Body of pancreas (tissue), 4 donors: ENCODE data around the gene TLCD3B. TPM values are rescaled to one million over a fixed set of nuclear protein-coding genes. Genes with fewer than 3 reads are reported as not detected.

Source experiments
- ATAC-seq: fragments of 150-250 bp; one replicate; pipeline ENCODE4 v1.9.1; 2016
- DNase-seq, 4 donors: peaks; one replicate each; pipeline ENCODE4 v3.0.0-alpha.2; 2019
- H3K27ac ChIP-seq, 4 donors: fragments of 200-600 bp; sonication (generic); 1 replicate in 3 of 4; 2 replicates in 1 of 4; pipeline versions ENCODE4 v1.5.1 to v1.6.1; 2016 to 2019; ENCODE audit warnings: mild to moderate bottlenecking in 1 of 4, mixed read lengths in 1 of 4, moderate library complexity in 1 of 4
- H3K27me3 ChIP-seq, 2 donors: fragments of 200-600 bp; sonication (generic); one replicate each; pipeline ENCODE4 v1.6.0; 2016; ENCODE audit warnings: mild to moderate bottlenecking in 1 of 2
- H3K36me3 ChIP-seq, 2 donors: fragments of 200-600 bp; sonication (generic); replicated peaks in 1 of 2; 2 replicates each; pipeline ENCODE4 v1.5.1; 2016; ENCODE audit warnings: low read depth in 2 of 2; ENCODE audit not compliant: insufficient read depth in 1 of 2
- H3K4me1 ChIP-seq: fragments of 200-600 bp; sonication (generic); one replicate; pipeline ENCODE4 v1.6.0; 2016
- H3K4me3 ChIP-seq, 2 donors: fragments of 200-600 bp; sonication (generic); 1 replicate in 1 of 2; 2 replicates in 1 of 2; pipeline ENCODE4 v1.5.1; 2016 to 2019
- H3K9me3 ChIP-seq, 3 donors: fragments of 200-600 bp; sonication (generic); 1 replicate in 2 of 3; 2 replicates in 1 of 3; pipeline ENCODE4 v1.5.1; 2016
- CTCF ChIP-seq, 7 experiments: fragments of 450-650 bp in 4 of 7; fragments of 200-600 bp in 3 of 7; sonication (generic) in 3 of 7; IDR thresholded peaks; one replicate each; pipeline ENCODE4 v1.5.1; 2016 to 2019; ENCODE audit warnings: antibody characterized with exemption in 7 of 7
- POLR2A ChIP-seq, 3 donors: fragments of 450-650 bp; IDR thresholded peaks; one replicate each; pipeline ENCODE4 v1.6.1; 2016; ENCODE audit warnings: antibody characterized with exemption in 3 of 3, mild to moderate bottlenecking in 2 of 3
- WGBS, 2 donors: methylation state at CpG; one replicate each; pipeline ENCODE4 v1.1.5; 2017; 5-methylcytosine and 5-hydroxymethylcytosine counted together
- intact Hi-C: fragments of 100-400 bp; cut with DNase I; formaldehyde crosslinking; loops from one replicate; pipeline ENCODE4 v1.15.1; 2023
- total RNA-seq, 2 donors: library from RNA; depleted of rRNA; stranded (reverse); fragments of >200 nt; gene quantifications; one replicate each; pipeline ENCODE4 v1.1.0, GENCODE V29; 2016

The TLCD3B gene
- total RNA-seq, 2 donors from 2014 or later = not detected

DNA sequence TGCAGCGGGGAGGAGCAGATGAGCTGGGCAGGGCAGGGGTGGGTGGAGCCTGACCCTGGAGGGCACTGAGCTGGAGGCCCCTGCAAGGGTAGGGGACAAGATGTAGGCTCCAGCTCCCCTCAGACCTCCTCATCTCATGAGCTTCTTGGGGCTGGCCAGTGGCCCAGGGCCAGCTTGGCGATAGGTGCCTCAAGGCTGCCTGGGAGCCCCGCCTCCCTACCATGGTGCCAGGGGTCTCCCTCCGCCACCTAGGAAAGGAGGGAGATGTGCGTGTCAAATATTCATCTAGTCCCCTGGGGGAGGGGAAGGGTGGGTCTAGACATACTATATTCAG, 39.5 kb downstream of the TLCD3B start:
- H3K27me3 ChIP-seq = no peaks in the 10 kb centered on the region
- no peaks in the 10 kb centered on the region for H3K9me3 ChIP-seq
- peaks cover 15% of the 10 kb centered on the region for H3K4me1 ChIP-seq
- intact Hi-C loops = no loop called here
- ATAC-seq (no peak), DNase-seq (no peak)
- peaks cover 0 to 8% of the 10 kb centered on the region in 2 donors for H3K36me3 ChIP-seq
- WGBS, 2 donors = 74% methylated on average over 5 of the region's 5 CpGs; no CpG with 5 or more reads in 1 of the 2 donors
- no peak overlapping the region for H3K4me3 ChIP-seq
- TF ChIP-seq POLR2A (IDR thresholded peaks at IDR 0.05) (no peak), CTCF (IDR thresholded peaks at IDR 0.05) (no peak)
- no peak overlapping the region for H3K27ac ChIP-seq

DNA sequence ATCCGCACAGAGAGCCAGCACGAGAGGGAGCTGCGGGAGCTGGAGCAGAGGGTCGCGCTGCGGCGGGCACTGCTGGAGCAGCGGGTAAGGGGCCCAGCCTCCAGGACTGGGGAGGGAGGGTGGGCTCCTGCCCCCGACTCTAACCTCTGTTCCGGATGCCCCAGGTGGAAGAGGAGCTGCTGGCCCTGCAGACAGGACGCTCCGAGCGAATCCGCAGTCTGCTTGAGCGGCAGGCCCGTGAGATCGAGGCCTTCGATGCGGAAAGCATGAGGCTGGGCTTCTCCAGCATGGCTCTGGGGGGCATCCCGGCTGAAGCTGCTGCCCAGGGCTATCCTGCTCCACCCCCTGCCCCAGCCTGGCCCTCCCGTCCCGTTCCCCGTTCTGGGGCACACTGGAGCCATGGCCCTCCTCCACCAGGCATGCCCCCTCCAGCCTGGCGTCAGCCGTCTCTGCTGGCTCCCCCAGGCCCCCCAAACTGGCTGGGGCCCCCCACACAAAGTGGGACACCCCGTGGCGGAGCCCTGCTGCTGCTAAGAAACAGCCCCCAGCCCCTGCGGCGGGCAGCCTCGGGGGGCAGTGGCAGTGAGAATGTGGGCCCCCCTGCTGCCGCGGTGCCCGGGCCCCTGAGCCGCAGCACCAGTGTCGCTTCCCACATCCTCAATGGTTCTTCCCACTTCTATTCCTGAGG, 40.0 kb downstream of the TLCD3B start:
- ATAC-seq (no peak), DNase-seq (no peak)
- Histone ChIP-seq H3K4me3 (no peak overlapping the region), H3K27ac (no peak overlapping the region), H3K27me3 (no peaks in the 10 kb centered on the region), H3K36me3 (peaks cover 5 to 12% of the 10 kb centered on the region in 2 donors), H3K4me1 (peaks cover 14% of the 10 kb centered on the region), H3K9me3 (no peaks in the 10 kb centered on the region)
- intact Hi-C loops = no loop called here
- TF ChIP-seq POLR2A (IDR thresholded peaks at IDR 0.05) (no peak), CTCF (IDR thresholded peaks at IDR 0.05) (no peak)
- 94 to 96% methylated on average over 18 to 23 of the region's 35 CpGs for WGBS, 2 donors

GRCh38 chr16:29990034-29990433, 41.0 kb downstream of the TLCD3B start:
- no peak overlapping the region for H3K27ac ChIP-seq
- ATAC-seq (no peak), DNase-seq (no peak)
- TF ChIP-seq POLR2A (IDR thresholded peaks at IDR 0.05) (no peak), CTCF (IDR thresholded peaks at IDR 0.05) (no peak)
- peaks cover 12% of the 10 kb centered on the region for H3K4me1 ChIP-seq
- H3K36me3 ChIP-seq = peaks cover 15 to 22% of the 10 kb centered on the region in 2 donors
- intact Hi-C loops = no loop called here
- 60 to 63% methylated on average over 2 of the region's 2 CpGs for WGBS, 2 donors
- no peaks in the 10 kb centered on the region for H3K9me3 ChIP-seq
- H3K27me3 ChIP-seq = no peaks in the 10 kb centered on the region
- H3K4me3 ChIP-seq = no peak overlapping the region

GRCh38 chr16:29989111-29989858, 41.8 kb downstream of the TLCD3B start:
- 83 to 87% methylated on average over 23 of the region's 23 CpGs for WGBS, 2 donors
- TF ChIP-seq CTCF (IDR thresholded peaks at IDR 0.05) (no peak), POLR2A (IDR thresholded peaks at IDR 0.05) (no peak)
- no peak for DNase-seq
- intact Hi-C loops = no loop called here
- no peak overlapping the region for H3K27ac ChIP-seq
- no peaks in the 10 kb centered on the region for H3K27me3 ChIP-seq
- no peak overlapping the region for H3K4me3 ChIP-seq
- peaks cover 4% of the 10 kb centered on the region for H3K4me1 ChIP-seq
- H3K36me3 ChIP-seq = peaks cover 22 to 29% of the 10 kb centered on the region in 2 donors
- H3K9me3 ChIP-seq = no peaks in the 10 kb centered on the region
- no peak for ATAC-seq
